ENCODE measurements around the gene PLK1. TPM values are rescaled to one million over a fixed set of nuclear protein-coding genes. Genes with fewer than 3 reads are reported as not detected.
"Not testable (repeated sequence)": the region's sequence is repeated elsewhere in the genome, so short reads cannot be mapped to it uniquely, and the experiment has no call there.

PLK1 gene
- total and polyA plus RNA-seq, 7 donors: 0.43 to 0.98 (median 0.73) TPM

- intact Hi-C loops (cut with DNase I): no loop called here
- H3K4me3 ChIP-seq: no peak overlapping the region
- H3K9me3 ChIP-seq: peaks cover 8% of the 10 kb centered on the region
- ATAC-seq (no peak), DNase-seq (no peak)
- H3K36me3 ChIP-seq (ENCODE audit: insufficient read depth in 1 of 2, low read depth in 1 of 2): no peaks in the 10 kb centered on the region
- 58 to 74% (median 71%) methylated on average over 2 of the region's 2 CpGs for WGBS, 3 donors
- no peaks in the 10 kb centered on the region for H3K4me1 ChIP-seq
- peaks cover 0 to 31% (median 13%) of the 10 kb centered on the region in 3 donors for H3K27me3 ChIP-seq (ENCODE audit: insufficient read depth in 3 of 3, low read length in 2 of 3)
- no peak for TF ChIP-seq CTCF (IDR thresholded peaks at IDR 0.05)
- no peak overlapping the region for H3K27ac ChIP-seq
These were observed 31.3 kb downstream of the PLK1 start for GRCh38 chr16:23710008-23710407.

GRCh38 chr16:23710504-23710903, 31.8 kb downstream of the PLK1 start:
- DNase-seq: no peak
- Histone ChIP-seq H3K36me3 (ENCODE audit: insufficient read depth in 1 of 2, low read depth in 1 of 2) (no peaks in the 10 kb centered on the region), H3K4me1 (no peaks in the 10 kb centered on the region), H3K4me3 (no peak overlapping the region), H3K9me3 (peaks cover 8% of the 10 kb centered on the region), H3K27me3 (ENCODE audit: insufficient read depth in 3 of 3, low read length in 2 of 3) (peaks cover 0 to 33% (median 13%) of the 10 kb centered on the region in 3 donors), H3K27ac (no peak overlapping the region)
- no peak for TF ChIP-seq CTCF (IDR thresholded peaks at IDR 0.05)
- intact Hi-C loops (cut with DNase I): no loop called here
- WGBS, 3 donors: 89 to 93% (median 89%) methylated on average over 3 of the region's 3 CpGs
- ATAC-seq: no peak

DNA sequence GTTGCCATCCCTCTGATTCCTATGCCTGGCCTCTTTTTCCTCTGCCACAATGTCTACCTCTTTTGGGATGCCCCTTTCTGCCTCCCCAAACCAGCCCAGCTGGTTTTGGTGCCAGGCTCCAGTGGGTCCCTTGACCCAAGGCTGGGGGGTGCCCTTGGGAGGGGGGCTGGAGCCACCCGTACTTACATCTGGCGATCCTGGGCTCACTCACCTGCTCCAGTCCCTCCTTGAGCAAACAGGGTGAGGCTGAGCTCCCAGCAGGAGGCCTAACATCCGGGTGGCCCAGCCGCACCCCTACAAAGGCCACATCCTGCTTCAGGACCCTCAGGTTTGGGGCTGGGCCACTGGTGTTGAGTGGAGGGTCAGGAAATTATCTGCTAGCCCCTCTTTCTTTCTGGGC, 33.1 kb downstream of the PLK1 start:
- TF ChIP-seq CTCF (IDR thresholded peaks at IDR 0.05): no peak
- whole genome bisulfite sequencing, 3 donors: 58 to 71% (median 63%) methylated on average over 4 of the region's 4 CpGs
- DNase-seq (no peak), ATAC-seq (no peak)
- intact Hi-C loops (cut with DNase I): no loop called here
- no peaks in the 10 kb centered on the region for H3K4me1 ChIP-seq
- H3K27ac ChIP-seq: no peak overlapping the region
- peaks cover 8% of the 10 kb centered on the region for H3K9me3 ChIP-seq
- no peaks in the 10 kb centered on the region for H3K36me3 ChIP-seq (ENCODE audit: insufficient read depth in 1 of 2, low read depth in 1 of 2)
- H3K27me3 ChIP-seq (ENCODE audit: insufficient read depth in 3 of 3, low read length in 2 of 3): peaks cover 0 to 34% (median 13%) of the 10 kb centered on the region in 3 donors
- H3K4me3 ChIP-seq: no peak overlapping the region

DNA sequence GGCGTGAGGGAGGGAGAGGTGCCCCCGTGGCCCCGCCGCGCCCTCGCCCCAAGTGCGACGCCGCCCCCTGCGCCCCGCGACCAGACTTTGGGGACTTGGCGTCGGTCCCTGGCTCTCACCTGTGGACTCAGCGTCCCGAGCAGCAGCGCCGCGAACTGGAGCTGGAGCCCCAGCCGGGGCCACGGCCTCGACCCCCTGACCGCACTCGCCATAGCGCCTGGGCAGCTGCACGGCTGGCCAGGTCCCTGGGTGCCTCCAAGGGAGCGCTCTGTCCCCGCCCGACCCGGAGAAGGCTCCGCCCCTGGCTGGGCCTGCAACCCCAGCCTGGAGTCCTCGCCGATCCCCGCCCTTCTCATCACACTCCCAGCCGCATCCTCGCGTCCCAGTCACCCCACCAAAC, 34.3 kb downstream of the PLK1 start, which contains the start of gene ERN2:
Gene ERN2 (minus strand): TSS at position 247 of the 400 bp plus-strand sequence. CDS start 35 bp downstream, at position 212.
- ATAC-seq (no peak), DNase-seq (no peak)
- Histone ChIP-seq H3K27me3 (ENCODE audit: insufficient read depth in 3 of 3, low read length in 2 of 3) (peaks cover 0 to 34% (median 13%) of the 10 kb centered on the region in 3 donors), H3K4me1 (no peaks in the 10 kb centered on the region), H3K27ac (no peak within 1 kb of the TSS), H3K4me3 (no peak within 1 kb of the TSS), H3K36me3 (ENCODE audit: insufficient read depth in 1 of 2, low read depth in 1 of 2) (no peaks in the 10 kb centered on the region), H3K9me3 (peaks cover 8% of the 10 kb centered on the region)
- TF ChIP-seq CTCF (IDR thresholded peaks at IDR 0.05): no peak
- intact Hi-C loops (cut with DNase I): no loop called here
- 2 to 4% (median 4%) methylated on average over 29 to 37 of the region's 37 CpGs for WGBS, 3 donors

DNA sequence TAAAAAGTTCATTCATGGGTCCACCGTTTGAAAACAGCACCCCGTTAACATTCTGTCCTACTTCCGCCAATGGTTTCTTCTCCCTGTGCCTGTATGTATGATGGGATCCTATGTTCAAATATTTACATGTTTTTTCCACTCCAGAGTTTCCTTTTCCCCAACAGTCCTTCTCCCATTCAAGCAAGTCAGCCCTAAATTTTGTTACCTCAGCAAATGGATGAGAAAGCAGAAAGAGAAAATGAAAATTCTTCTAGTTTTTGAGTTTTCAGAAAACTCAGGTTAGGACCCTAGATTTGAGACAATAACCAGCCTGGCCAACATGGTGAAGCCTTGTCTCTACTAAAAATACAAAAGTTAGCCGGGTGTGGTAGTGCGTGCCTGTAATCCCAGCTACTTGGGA, 37.8 kb downstream of the PLK1 start:
- no peak for TF ChIP-seq CTCF (IDR thresholded peaks at IDR 0.05)
- Histone ChIP-seq H3K4me1 (no peaks in the 10 kb centered on the region), H3K36me3 (ENCODE audit: insufficient read depth in 1 of 2, low read depth in 1 of 2) (no peaks in the 10 kb centered on the region), H3K4me3 (no peak overlapping the region), H3K9me3 (no peaks in the 10 kb centered on the region), H3K27ac (no peak overlapping the region), H3K27me3 (ENCODE audit: insufficient read depth in 3 of 3, low read length in 2 of 3) (peaks cover 0 to 33% (median 10%) of the 10 kb centered on the region in 3 donors)
- DNase-seq (no peak), ATAC-seq (no peak)
- WGBS, 3 donors: 77 to 83% (median 79%) methylated on average over 5 of the region's 5 CpGs
- intact Hi-C loops (cut with DNase I): no loop called here

GRCh38 chr16:23722613-23723240, 44.0 kb downstream of the PLK1 start:
- H3K27me3 ChIP-seq (ENCODE audit: insufficient read depth in 3 of 3, low read length in 2 of 3): not testable (repeated sequence)

More at GRCh38 chr16:23722613-23723240, 44.0 kb downstream of the PLK1 start:
- H3K36me3 ChIP-seq (ENCODE audit: insufficient read depth in 1 of 2, low read depth in 1 of 2); H3K4me1 ChIP-seq; H3K4me3 ChIP-seq; intact Hi-C loops (cut with DNase I); H3K27ac ChIP-seq; ATAC-seq; H3K9me3 ChIP-seq; DNase-seq: not testable (repeated sequence)
- 74 to 80% (median 78%) methylated on average over 9 of the region's 9 CpGs for WGBS, 3 donors

Data from psoas muscle (tissue), 8 donors.